ENCODE measurements around the gene GTF2H1.
"Not testable (repeated sequence)": the region's sequence is repeated elsewhere in the genome, so short reads cannot be mapped to it uniquely, and the experiment has no call there.

The GTF2H1 gene

GRCh38 chr11:18319914-18320313 lies 2.5 kb upstream of the GTF2H1 start:
- DNase-seq (ENCODE audit: low spot score), result no peak

- no peak for DNase-seq (ENCODE audit: low spot score)
Measured at GRCh38 chr11:18320617-18321016, 1.8 kb upstream of the GTF2H1 start.

GRCh38 chr11:18321578-18321968 lies 794 bp upstream of the GTF2H1 start:
- no peak for DNase-seq (ENCODE audit: low spot score)

- no peak for DNase-seq (ENCODE audit: low spot score)
Measured at GRCh38 chr11:18322818-18323570, 627 bp downstream of the GTF2H1 start.

- not testable (repeated sequence) for DNase-seq (ENCODE audit: low spot score)
Measured at GRCh38 chr11:18323881-18324280, 1.5 kb downstream of the GTF2H1 start.

- no peak for DNase-seq (ENCODE audit: low spot score)
Measured at GRCh38 chr11:18324381-18324780, 2.0 kb downstream of the GTF2H1 start.

GRCh38 chr11:18329196-18329870 lies 7.0 kb downstream of the GTF2H1 start:
- no peak for DNase-seq (ENCODE audit: low spot score)

- DNase-seq (ENCODE audit: low spot score), result no peak
Measured at GRCh38 chr11:18330921-18331320, 8.6 kb downstream of the GTF2H1 start.

- DNase-seq (ENCODE audit: low spot score), result no peak
Measured at GRCh38 chr11:18332302-18332701, 9.9 kb downstream of the GTF2H1 start.

- DNase-seq (ENCODE audit: low spot score), result no peak
Measured at GRCh38 chr11:18332891-18333290, 10.5 kb downstream of the GTF2H1 start.

GRCh38 chr11:18347471-18348125 lies 25.2 kb downstream of the GTF2H1 start:
- DNase-seq (ENCODE audit: low spot score), result no peak

GRCh38 chr11:18352581-18352980 lies 30.2 kb downstream of the GTF2H1 start:
- no peak for DNase-seq (ENCODE audit: low spot score)

- DNase-seq (ENCODE audit: low spot score), result no peak
Measured at GRCh38 chr11:18358646-18359045, 36.3 kb downstream of the GTF2H1 start.

GRCh38 chr11:18361154-18361553 lies 38.8 kb downstream of the GTF2H1 start:
- DNase-seq (ENCODE audit: low spot score), result no peak

- DNase-seq (ENCODE audit: low spot score), result no peak
Measured at GRCh38 chr11:18364495-18365073, 42.2 kb downstream of the GTF2H1 start.

- DNase-seq (ENCODE audit: low spot score), result no peak
Measured at GRCh38 chr11:18365741-18366140, 43.4 kb downstream of the GTF2H1 start.

GRCh38 chr11:18366286-18366685 lies 43.9 kb downstream of the GTF2H1 start:
- DNase-seq (ENCODE audit: low spot score), result no peak

- DNase-seq (ENCODE audit: low spot score), result no peak
Measured at GRCh38 chr11:18367431-18367830, 45.1 kb downstream of the GTF2H1 start.

GRCh38 chr11:18368221-18368620 lies 45.9 kb downstream of the GTF2H1 start:
- DNase-seq (ENCODE audit: low spot score), result no peak

- DNase-seq (ENCODE audit: low spot score), result no peak
Measured at GRCh38 chr11:18369398-18369797, 47.0 kb downstream of the GTF2H1 start.

GRCh38 chr11:18371279-18371678 lies 48.9 kb downstream of the GTF2H1 start:
- no peak for DNase-seq (ENCODE audit: low spot score)

GRCh38 chr11:18372201-18372600 lies 49.8 kb downstream of the GTF2H1 start:
- no peak for DNase-seq (ENCODE audit: low spot score)

- DNase-seq (ENCODE audit: low spot score), result no peak
Measured at GRCh38 chr11:18374956-18375355, 52.6 kb downstream of the GTF2H1 start.
